Liver (tissue), 3 donors: ENCODE measurements around the gene CYBA.

ENCODE experiments used
- ATF3 ChIP-seq: IDR thresholded peaks from 2 replicates; pipeline ENCODE4 v1.6.1; 2016; ENCODE audit warnings: antibody characterized with exemption
- GABPA ChIP-seq, 2 donors: IDR thresholded peaks in 1 of 2; conservative IDR thresholded peaks in 1 of 2; 2 replicates each; pipeline ENCODE4 v1.6.1; 2016; ENCODE audit warnings: antibody characterized with exemption in 2 of 2, mild to moderate bottlenecking in 1 of 2, moderate library complexity in 1 of 2
- HNF4G ChIP-seq: IDR thresholded peaks from 2 replicates; pipeline ENCODE4 v1.6.1; 2016; ENCODE audit warnings: antibody characterized with exemption
- MAX ChIP-seq: IDR thresholded peaks from 2 replicates; pipeline ENCODE4 v1.6.1; 2016; ENCODE audit warnings: antibody characterized with exemption
- NR2F2 ChIP-seq: IDR thresholded peaks from 2 replicates; pipeline ENCODE4 v1.6.1; 2016; ENCODE audit warnings: antibody characterized with exemption
- RAD21 ChIP-seq, 2 donors: IDR thresholded peaks; 2 replicates each; pipeline ENCODE4 v1.6.1; 2016; ENCODE audit warnings: antibody characterized with exemption in 2 of 2, mild to moderate bottlenecking in 2 of 2
- RXRA ChIP-seq, 2 donors: IDR thresholded peaks; 2 replicates each; pipeline ENCODE4 v1.6.1; 2017 to 2018; ENCODE audit warnings: antibody characterized with exemption in 2 of 2, mild to moderate bottlenecking in 1 of 2
- SP1 ChIP-seq: IDR thresholded peaks from 2 replicates; pipeline ENCODE4 v1.6.1; 2018; ENCODE audit warnings: antibody characterized with exemption, mild to moderate bottlenecking
- TAF1 ChIP-seq: conservative IDR thresholded peaks from 2 replicates; pipeline ENCODE4 v1.6.1; 2016; ENCODE audit warnings: antibody characterized with exemption, mild to moderate bottlenecking
- TF ChIP-seq, protein P1 (sequence below): IDR thresholded peaks from 2 replicates; pipeline ENCODE4 v1.6.1; 2016; ENCODE audit warnings: antibody characterized with exemption, mild to moderate bottlenecking
- TF ChIP-seq, protein P2 (sequence below): fragments of 150-350 bp; IDR thresholded peaks from 2 replicates; pipeline ENCODE4 v1.5.1; 2017; ENCODE audit warnings: improper control_type of control experiment, low read depth, low read length; ENCODE audit not compliant: missing input control
- donor health status: healthy.
- donor health status: healthy.

DNA sequence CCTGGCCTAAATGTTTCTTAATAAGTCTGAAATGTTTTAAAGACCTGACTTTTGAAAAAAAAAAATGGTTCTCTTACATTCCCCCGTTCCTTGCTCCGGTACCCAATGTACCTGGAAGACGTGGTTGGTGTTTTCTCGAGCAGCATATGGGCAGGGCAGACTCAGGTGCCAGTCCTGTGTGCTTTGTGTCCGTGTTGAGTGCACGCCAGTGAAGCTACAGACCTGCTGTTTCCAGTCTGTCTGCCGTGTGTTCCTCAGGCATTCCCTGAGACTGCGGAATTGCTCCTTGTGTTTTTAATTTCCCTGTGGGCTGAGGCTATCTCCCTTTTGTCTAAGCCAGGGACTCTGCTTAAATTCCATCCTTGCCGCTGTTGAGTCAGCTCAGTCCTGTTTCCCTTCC, 24.2 kb downstream of the CYBA start:
- TF ChIP-seq RXRA (IDR thresholded peaks at IDR 0.05) (no peak), ATF3 (no peak), NR2F2 (no peak), GABPA (IDR thresholded peaks at IDR 0.05 in 1 of 2, conservative IDR thresholded peaks at IDR 0.05 in 1 of 2) (no peak), RAD21 (IDR thresholded peaks at IDR 0.05) (no peak), SP1 (no peak), HNF4G (no peak), TAF1 (no peak), MAX (no peak)
- TF ChIP-seq, protein P1, sequence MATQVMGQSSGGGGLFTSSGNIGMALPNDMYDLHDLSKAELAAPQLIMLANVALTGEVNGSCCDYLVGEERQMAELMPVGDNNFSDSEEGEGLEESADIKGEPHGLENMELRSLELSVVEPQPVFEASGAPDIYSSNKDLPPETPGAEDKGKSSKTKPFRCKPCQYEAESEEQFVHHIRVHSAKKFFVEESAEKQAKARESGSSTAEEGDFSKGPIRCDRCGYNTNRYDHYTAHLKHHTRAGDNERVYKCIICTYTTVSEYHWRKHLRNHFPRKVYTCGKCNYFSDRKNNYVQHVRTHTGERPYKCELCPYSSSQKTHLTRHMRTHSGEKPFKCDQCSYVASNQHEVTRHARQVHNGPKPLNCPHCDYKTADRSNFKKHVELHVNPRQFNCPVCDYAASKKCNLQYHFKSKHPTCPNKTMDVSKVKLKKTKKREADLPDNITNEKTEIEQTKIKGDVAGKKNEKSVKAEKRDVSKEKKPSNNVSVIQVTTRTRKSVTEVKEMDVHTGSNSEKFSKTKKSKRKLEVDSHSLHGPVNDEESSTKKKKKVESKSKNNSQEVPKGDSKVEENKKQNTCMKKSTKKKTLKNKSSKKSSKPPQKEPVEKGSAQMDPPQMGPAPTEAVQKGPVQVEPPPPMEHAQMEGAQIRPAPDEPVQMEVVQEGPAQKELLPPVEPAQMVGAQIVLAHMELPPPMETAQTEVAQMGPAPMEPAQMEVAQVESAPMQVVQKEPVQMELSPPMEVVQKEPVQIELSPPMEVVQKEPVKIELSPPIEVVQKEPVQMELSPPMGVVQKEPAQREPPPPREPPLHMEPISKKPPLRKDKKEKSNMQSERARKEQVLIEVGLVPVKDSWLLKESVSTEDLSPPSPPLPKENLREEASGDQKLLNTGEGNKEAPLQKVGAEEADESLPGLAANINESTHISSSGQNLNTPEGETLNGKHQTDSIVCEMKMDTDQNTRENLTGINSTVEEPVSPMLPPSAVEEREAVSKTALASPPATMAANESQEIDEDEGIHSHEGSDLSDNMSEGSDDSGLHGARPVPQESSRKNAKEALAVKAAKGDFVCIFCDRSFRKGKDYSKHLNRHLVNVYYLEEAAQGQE: no peak
- TF ChIP-seq, protein P2, sequence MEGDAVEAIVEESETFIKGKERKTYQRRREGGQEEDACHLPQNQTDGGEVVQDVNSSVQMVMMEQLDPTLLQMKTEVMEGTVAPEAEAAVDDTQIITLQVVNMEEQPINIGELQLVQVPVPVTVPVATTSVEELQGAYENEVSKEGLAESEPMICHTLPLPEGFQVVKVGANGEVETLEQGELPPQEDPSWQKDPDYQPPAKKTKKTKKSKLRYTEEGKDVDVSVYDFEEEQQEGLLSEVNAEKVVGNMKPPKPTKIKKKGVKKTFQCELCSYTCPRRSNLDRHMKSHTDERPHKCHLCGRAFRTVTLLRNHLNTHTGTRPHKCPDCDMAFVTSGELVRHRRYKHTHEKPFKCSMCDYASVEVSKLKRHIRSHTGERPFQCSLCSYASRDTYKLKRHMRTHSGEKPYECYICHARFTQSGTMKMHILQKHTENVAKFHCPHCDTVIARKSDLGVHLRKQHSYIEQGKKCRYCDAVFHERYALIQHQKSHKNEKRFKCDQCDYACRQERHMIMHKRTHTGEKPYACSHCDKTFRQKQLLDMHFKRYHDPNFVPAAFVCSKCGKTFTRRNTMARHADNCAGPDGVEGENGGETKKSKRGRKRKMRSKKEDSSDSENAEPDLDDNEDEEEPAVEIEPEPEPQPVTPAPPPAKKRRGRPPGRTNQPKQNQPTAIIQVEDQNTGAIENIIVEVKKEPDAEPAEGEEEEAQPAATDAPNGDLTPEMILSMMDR: no peak
